WTC11 (cell line): ENCODE measurements around the gene SLC47A1. TPM values are rescaled to one million over a fixed set of nuclear protein-coding genes. Genes with fewer than 3 reads are reported as not detected.

Experiments used
- ATAC-seq: fragments of 200-7000 bp; cut with Tn5 transposase; 2 replicates; pipeline ENCODE4 v1.10.0; 2021; ENCODE audit warnings: mild to moderate bottlenecking, moderate library complexity
- CTCF ChIA-PET: fragments of 300-600 bp; sonication (Branson Sonifier 250); formaldehyde crosslinking; loops from one replicate; lab custom pipeline; 2021; ENCODE audit warnings: antibody characterized with exemption; lab: Charles Lee
- POLR2A ChIA-PET: fragments of 350-600 bp; sonication (Branson Sonifier 250); formaldehyde crosslinking; loops from one replicate; lab custom pipeline; 2021; ENCODE audit warnings: antibody characterized with exemption; lab: Charles Lee
- DNase-seq: peaks from one replicate; pipeline ENCODE4 v3.0.0; 2021; ENCODE audit warnings: low spot score
- H3K27ac Mint-ChIP-seq: 2 replicates; pipeline ENCODE4 v1.8.0; 2021; ENCODE audit warnings: mixed read lengths
- H3K27me3 Mint-ChIP-seq: 2 replicates; pipeline ENCODE4 v1.8.0; 2021; ENCODE audit warnings: low read depth, mild to moderate bottlenecking, moderate library complexity, mixed read lengths
- H3K36me3 Mint-ChIP-seq: 2 replicates; pipeline ENCODE4 v1.8.0; 2021; ENCODE audit warnings: mixed read lengths
- H3K4me1 Mint-ChIP-seq: 2 replicates; pipeline ENCODE4 v1.8.0; 2022; ENCODE audit warnings: mixed read lengths
- H3K4me3 Mint-ChIP-seq: 2 replicates; pipeline ENCODE4 v1.8.0; 2021; ENCODE audit warnings: mild to moderate bottlenecking, moderate library complexity, mixed read lengths
- H3K9me3 Mint-ChIP-seq: 2 replicates; pipeline ENCODE4 v1.8.0; 2021; ENCODE audit warnings: mixed read lengths
- ATF3 ChIP-seq: sonication (generic); formaldehyde crosslinking; conservative IDR thresholded peaks from 2 replicates; pipeline ENCODE4 v1.8.1; 2022; ENCODE audit warnings: mild to moderate bottlenecking, missing genetic modification reagents
- CREM ChIP-seq: sonication (generic); formaldehyde crosslinking; IDR thresholded peaks from 2 replicates; pipeline ENCODE4 v1.8.1; 2022; ENCODE audit warnings: mild to moderate bottlenecking, missing genetic modification reagents, moderate library complexity
- CTCF ChIP-seq: fragments of 200-600 bp; IDR thresholded peaks from 2 replicates; pipeline ENCODE4 v1.8.0; 2022; ENCODE audit warnings: antibody characterized with exemption
- E2F5 ChIP-seq: sonication (generic); formaldehyde crosslinking; IDR thresholded peaks from 2 replicates; pipeline ENCODE4 v1.8.1; 2022; ENCODE audit warnings: mild to moderate bottlenecking, moderate library complexity, missing genetic modification reagents
- FOXP1 ChIP-seq: sonication (generic); formaldehyde crosslinking; IDR thresholded peaks from 2 replicates; pipeline ENCODE4 v1.8.0; 2022; ENCODE audit warnings: missing genetic modification reagents, mild to moderate bottlenecking, moderate library complexity, borderline replicate concordance
- GABPB1 ChIP-seq: sonication (generic); formaldehyde crosslinking; IDR thresholded peaks from 2 replicates; pipeline ENCODE4 v1.8.1; 2023; ENCODE audit warnings: mild to moderate bottlenecking, missing genetic modification reagents
- GTF2I ChIP-seq: fragments of 250-450 bp; sonication (Bioruptor Pico); conservative IDR thresholded peaks from 2 replicates; pipeline ENCODE4 v1.4.0; 2021; ENCODE audit warnings: mild to moderate bottlenecking
- HMGXB4 ChIP-seq: sonication (generic); formaldehyde crosslinking; IDR thresholded peaks from 2 replicates; pipeline ENCODE4 v1.8.1; 2023; ENCODE audit warnings: mild to moderate bottlenecking, moderate library complexity, missing genetic modification reagents
- MXD4 ChIP-seq: fragments of 250-450 bp; sonication (Bioruptor Pico); IDR thresholded peaks from 2 replicates; pipeline ENCODE4 v1.8.0; 2021; ENCODE audit warnings: mild to moderate bottlenecking, moderate library complexity, borderline replicate concordance
- MYBL2 ChIP-seq: sonication (generic); formaldehyde crosslinking; IDR thresholded peaks from 2 replicates; pipeline ENCODE4 v1.8.1; 2023; ENCODE audit warnings: mild to moderate bottlenecking, moderate library complexity, missing genetic modification reagents
- NFATC4 ChIP-seq: fragments of 250-450 bp; sonication (Bioruptor Pico); IDR thresholded peaks from 2 replicates; pipeline ENCODE4 v1.9.0; 2021; ENCODE audit warnings: mild to moderate bottlenecking
- RORB ChIP-seq: fragments of 250-450 bp; sonication (Bioruptor Pico); IDR thresholded peaks from 2 replicates; pipeline ENCODE4 v1.9.0; 2021; ENCODE audit warnings: mild to moderate bottlenecking
- SMAD4 ChIP-seq: sonication (generic); formaldehyde crosslinking; IDR thresholded peaks from 2 replicates; pipeline ENCODE4 v1.8.0; 2022; ENCODE audit warnings: mild to moderate bottlenecking, missing genetic modification reagents
- SOX15 ChIP-seq: fragments of 250-450 bp; sonication (Bioruptor Pico); IDR thresholded peaks from 2 replicates; pipeline ENCODE4 v1.9.0; 2021; ENCODE audit warnings: mild to moderate bottlenecking
- TP53 ChIP-seq: sonication (generic); formaldehyde crosslinking; IDR thresholded peaks from 2 replicates; pipeline ENCODE4 v1.8.1; 2023; ENCODE audit warnings: mild to moderate bottlenecking, missing genetic modification reagents
- ZBTB21 ChIP-seq: sonication (generic); formaldehyde crosslinking; IDR thresholded peaks from 2 replicates; pipeline ENCODE4 v1.8.1; 2023; ENCODE audit warnings: mild to moderate bottlenecking, missing genetic modification reagents, borderline replicate concordance
- ZBTB43 ChIP-seq: sonication (generic); formaldehyde crosslinking; IDR thresholded peaks from 2 replicates; pipeline ENCODE4 v1.8.1; 2023; ENCODE audit warnings: mild to moderate bottlenecking, missing genetic modification reagents
- ZNF423 ChIP-seq: fragments of 250-450 bp; sonication (Bioruptor Pico); IDR thresholded peaks from 2 replicates; pipeline ENCODE4 v2.1.2; 2022; ENCODE audit warnings: mild to moderate bottlenecking, moderate library complexity
- ZNF425 ChIP-seq: fragments of 250-450 bp; sonication (Bioruptor Pico); conservative IDR thresholded peaks from 2 replicates; pipeline ENCODE4 v1.9.0; 2021; ENCODE audit warnings: mild to moderate bottlenecking
- ZNF532 ChIP-seq: fragments of 250-450 bp; sonication (Bioruptor Pico); IDR thresholded peaks from 2 replicates; pipeline ENCODE4 v1.9.0; 2021; ENCODE audit warnings: mild to moderate bottlenecking, borderline replicate concordance
- total RNA-seq: library from RNA; stranded (reverse); gene quantifications from 3 replicates; pipeline ENCODE4 v1.2.3, GENCODE V29; 2021

The SLC47A1 gene
- total RNA-seq, 1 experiment from 2014 or later: 2.5 TPM

GRCh38 chr17:19513897-19514488 lies 19.7 kb upstream of the SLC47A1 start:
- H3K9me3 Mint-ChIP-seq: no peaks in the 10 kb centered on the region
- peak; percentile 85 for TF ChIP-seq ZNF423 (CRISPR knock-in tag)
- TF ChIP-seq CTCF: peak; percentile 67
- no peak for TF ChIP-seq GABPB1
- no peak for TF ChIP-seq HMGXB4
- no peak for TF ChIP-seq ZNF532
- no peak for TF ChIP-seq RORB (CRISPR knock-in tag)
- no peak for TF ChIP-seq ATF3 (CRISPR knock-in tag)
- H3K27ac Mint-ChIP-seq: peak overlapping the region; percentile 52
- peaks cover 18% of the 10 kb centered on the region for H3K4me1 Mint-ChIP-seq
- peak; percentile 84 for ATAC-seq
- POLR2A ChIA-PET: no interaction called here
- no peaks in the 10 kb centered on the region for H3K36me3 Mint-ChIP-seq
- peak; percentile 76 for DNase-seq
- H3K27me3 Mint-ChIP-seq: no peaks in the 10 kb centered on the region
- CTCF ChIA-PET: interaction anchor here (1.0 to 2.1 kb wide), 12 partner anchors 20 to 253 kb away, joined by 3 to 7 read pairs (median 5); partner anchors contain the start of genes ALDH3A2 and SLC47A1
- H3K4me3 Mint-ChIP-seq: no peak overlapping the region; the same call in 1 of the 2 replicates

GRCh38 chr17:19517699-19518098 lies 16.0 kb upstream of the SLC47A1 start:
- CTCF ChIA-PET: interaction anchor here (1.2 to 1.5 kb wide), 3 partner anchors 201 to 245 kb away, joined by 3 to 4 read pairs (median 4); no protein-coding TSS in a partner anchor
- peaks cover 10% of the 10 kb centered on the region for H3K4me1 Mint-ChIP-seq
- TF ChIP-seq GTF2I: no peak
- TF ChIP-seq TP53 (CRISPR knock-in tag): no peak
- TF ChIP-seq SMAD4: no peak
- no peak for TF ChIP-seq NFATC4 (CRISPR knock-in tag)
- no peak for TF ChIP-seq MXD4
- TF ChIP-seq MYBL2: no peak
- TF ChIP-seq ZNF423 (CRISPR knock-in tag): no peak
- no peak for TF ChIP-seq SOX15
- TF ChIP-seq ZBTB43 (CRISPR knock-in tag): no peak
- TF ChIP-seq FOXP1 (CRISPR knock-in tag): no peak
- TF ChIP-seq ZNF425: no peak
- TF ChIP-seq ZBTB21 (CRISPR knock-in tag): no peak
- no peak for TF ChIP-seq CREM (CRISPR knock-in tag)
- TF ChIP-seq E2F5: no peak

More at GRCh38 chr17:19517699-19518098, 16.0 kb upstream of the SLC47A1 start:
- Mint-ChIP-seq H3K4me3 (no peak overlapping the region), H3K9me3 (no peaks in the 10 kb centered on the region), H3K27ac (no peak overlapping the region), H3K36me3 (no peaks in the 10 kb centered on the region), H3K27me3 (no peaks in the 10 kb centered on the region)
- POLR2A ChIA-PET: no interaction called here
- DNase-seq (no peak), ATAC-seq (no peak)
